Umbilical cord (tissue), 2 donors: ENCODE data around the gene TDG. TPM values are rescaled to one million over a fixed set of nuclear protein-coding genes. Genes with fewer than 3 reads are reported as not detected.
"Not testable (repeated sequence)": the region's sequence is repeated elsewhere in the genome, so short reads cannot be mapped to it uniquely, and the experiment has no call there.

Experiments
- DNase-seq: peaks from one replicate; pipeline ENCODE4 v3.0.0-alpha.2; 2015; ENCODE audit warnings: low spot score
- total RNA-seq: library from RNA; depleted of rRNA; stranded (reverse); fragments of >200 nt; gene quantifications from one replicate; pipeline ENCODE4 v1.2.3, GENCODE V29; 2014; ENCODE audit warnings: low replicate concordance; ENCODE audit not compliant: insufficient read depth

Gene TDG
- total RNA-seq, 1 donor from 2014 or later = 36.4 TPM

DNA sequence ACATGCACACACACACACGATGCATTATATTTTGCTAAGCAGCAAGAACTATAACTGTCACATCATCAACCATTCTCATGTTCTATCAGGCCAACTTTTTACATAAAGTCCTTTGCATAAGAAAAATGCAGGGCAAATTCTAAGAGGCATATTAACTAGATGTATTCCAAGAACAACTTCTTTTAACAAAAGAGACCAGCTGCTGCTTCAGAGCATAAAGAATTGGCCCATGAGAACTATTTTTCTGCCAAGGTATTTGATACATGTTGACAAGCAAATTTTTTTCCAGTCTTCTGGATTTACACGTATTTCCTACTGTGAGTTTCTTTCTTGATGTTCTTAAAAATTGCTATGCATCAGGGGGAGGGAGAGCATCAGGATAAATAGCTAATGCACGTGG is 57.1 kb downstream of the TDG start:
- DNase-seq = no peak

DNA sequence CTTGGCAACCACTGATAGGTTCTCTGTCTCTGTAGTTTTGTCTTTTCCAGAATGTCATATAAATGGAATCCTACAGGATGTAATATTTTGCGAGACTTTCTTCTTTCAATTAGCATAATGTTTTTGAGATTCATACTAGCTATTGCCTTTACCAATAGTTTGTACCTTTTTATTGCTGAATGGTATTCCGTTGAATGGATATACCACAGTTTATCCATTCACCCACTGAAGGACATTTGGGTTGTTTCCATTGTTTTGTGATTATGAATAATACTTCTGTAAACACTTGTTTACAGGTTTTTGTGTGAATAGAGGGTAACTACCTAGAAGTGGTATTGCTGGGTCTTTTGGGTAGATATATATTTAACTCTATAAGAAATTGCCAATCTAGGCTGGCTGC is 58.0 kb downstream of the TDG start:
- no peak for DNase-seq

DNA sequence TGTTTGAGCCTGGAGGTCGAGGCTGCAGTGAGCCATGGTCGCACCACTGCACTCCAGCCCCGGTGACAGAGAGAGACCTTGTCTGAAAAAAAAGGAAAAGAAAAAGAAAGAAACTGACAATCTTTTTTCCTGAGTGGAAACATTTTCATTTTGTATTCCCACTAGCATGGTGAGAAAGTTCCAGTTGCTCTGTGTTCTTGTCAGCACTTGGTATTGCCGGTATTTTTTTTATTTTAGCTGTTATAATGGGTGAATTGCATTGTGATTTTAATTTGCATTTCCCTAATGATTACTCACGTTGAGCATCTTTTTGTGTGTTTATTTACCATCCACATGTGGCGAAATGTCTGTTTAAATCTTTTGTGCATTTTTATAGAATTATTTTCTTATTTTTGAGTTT is 58.7 kb downstream of the TDG start:
- no peak for DNase-seq

DNA sequence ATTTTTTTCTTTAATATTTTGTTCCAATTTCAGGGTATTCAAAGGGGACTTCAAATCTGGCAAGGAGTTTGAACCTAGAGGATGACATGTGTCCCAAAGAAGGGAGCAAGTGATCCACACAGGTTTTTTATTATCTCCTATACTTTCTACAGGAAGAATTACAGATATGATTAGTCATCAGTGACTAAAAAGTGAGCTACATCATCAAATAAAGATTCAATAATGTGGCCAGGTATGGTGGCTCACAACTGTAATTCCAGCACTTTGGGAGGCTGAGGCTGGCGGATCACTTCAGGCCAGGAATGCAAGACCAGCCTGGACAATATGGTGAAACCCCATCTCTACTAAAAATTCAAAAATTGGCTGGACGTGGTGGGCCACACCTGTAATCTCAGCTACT is 60.1 kb downstream of the TDG start:
- no peak for DNase-seq

DNA sequence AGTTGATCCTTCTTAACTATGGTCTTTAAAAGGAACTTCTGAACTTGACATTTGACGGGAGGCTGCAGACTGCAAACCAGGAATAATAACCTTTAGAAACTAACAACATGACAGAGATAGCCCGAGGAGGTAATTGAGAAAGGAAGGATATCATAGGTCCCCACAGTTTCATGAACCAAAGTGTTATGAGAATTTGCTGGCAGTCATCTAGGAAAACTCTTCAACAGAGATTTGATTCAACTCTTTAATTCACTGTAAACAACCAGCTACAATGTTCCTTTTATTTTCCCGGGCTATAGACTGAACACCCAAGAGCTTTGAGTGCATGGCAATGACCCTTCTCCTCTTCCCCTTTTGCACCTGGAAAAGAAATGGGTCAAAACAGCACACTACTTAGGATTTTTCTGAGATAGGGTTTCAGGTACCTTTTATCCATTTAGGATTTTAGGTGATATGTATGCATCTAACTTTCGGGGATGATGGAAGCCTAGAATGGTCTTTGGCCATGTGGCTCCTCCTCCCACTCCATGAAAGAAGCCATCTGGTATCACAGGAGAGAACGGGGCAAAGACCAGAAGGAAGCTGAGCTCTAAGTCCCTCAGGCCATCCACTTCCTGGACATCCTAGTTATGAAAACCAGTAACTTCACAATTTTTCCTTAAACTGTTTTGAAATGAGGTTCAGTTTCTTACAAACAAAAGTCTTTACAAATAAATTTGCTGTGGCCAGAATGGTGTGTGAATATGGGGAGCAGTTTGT is 61.3 kb downstream of the TDG start:
- DNase-seq = no peak

DNA sequence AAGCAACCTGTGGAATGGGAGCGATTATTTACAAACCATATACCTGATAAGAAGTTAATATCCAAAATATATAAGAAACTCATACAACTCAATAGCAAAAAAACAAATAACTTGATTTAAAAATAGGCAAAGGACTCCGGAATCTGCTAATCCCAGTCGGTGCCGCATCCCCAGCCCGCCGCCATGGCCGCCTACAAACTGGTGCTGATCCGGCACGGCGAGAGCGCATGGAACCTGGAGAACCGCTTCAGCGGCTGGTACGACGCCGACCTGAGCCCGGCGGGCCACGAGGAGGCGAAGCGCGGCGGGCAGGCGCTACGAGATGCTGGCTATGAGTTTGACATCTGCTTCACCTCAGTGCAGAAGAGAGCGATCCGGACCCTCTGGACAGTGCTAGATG is 64.9 kb downstream of the TDG start:
- not testable (repeated sequence) for DNase-seq

DNA sequence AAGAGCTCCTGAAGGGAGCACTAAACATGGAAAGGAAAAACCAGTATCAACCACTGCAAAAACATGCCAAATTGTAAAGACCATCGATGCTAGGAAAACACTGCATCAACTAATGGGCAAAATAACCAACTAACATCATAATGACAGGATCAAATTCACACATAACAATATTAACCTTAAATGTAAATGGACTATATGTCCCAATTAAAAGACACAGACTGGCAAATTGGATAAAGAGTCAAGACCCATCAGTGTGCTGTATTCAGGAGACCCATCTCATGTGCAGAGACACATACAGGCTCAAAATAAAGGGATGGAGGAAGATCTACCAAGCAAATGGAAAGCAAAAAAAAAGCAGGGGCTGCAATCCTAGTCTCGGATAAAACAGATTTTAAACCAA is 70.5 kb downstream of the TDG start:
- not testable (repeated sequence) for DNase-seq

Other genes with a start within 250 kb of the TDG start
- gene NT5DC3, start 124.6 kb upstream of the TDG start, total RNA-seq = 40.2 TPM
- gene HSP90B1, start 35.5 kb upstream of the TDG start, total RNA-seq = 387 TPM
- gene GLT8D2, start 84.3 kb downstream of the TDG start, total RNA-seq = 56.1 TPM
- 55.6 TPM for gene HCFC2, start 98.7 kb downstream of the TDG start, total RNA-seq
- 49.6 TPM for gene NFYB, start 172.3 kb downstream of the TDG start, total RNA-seq
- 229 TPM for gene TXNRD1, start 249.9 kb downstream of the TDG start, total RNA-seq